Coronary artery (tissue), 2 donors: ENCODE data around the gene ATRN.
"Not testable (repeated sequence)": the region's sequence is repeated elsewhere in the genome, so short reads cannot be mapped to it uniquely, and the experiment has no call there.

Experiments used
- DNase-seq: peaks from one replicate; pipeline ENCODE4 v3.0.0-alpha.2; 2017; ENCODE audit warnings: low spot score
- H3K27ac ChIP-seq, 2 donors: fragments of 200-600 bp; sonication (generic); one replicate each; pipeline ENCODE4 v1.5.1; 2016 to 2019
- H3K4me3 ChIP-seq: fragments of 200-600 bp; sonication (generic); 2 replicates; pipeline ENCODE4 v1.5.1; 2016; ENCODE audit warnings: mild to moderate bottlenecking, moderate library complexity
- CTCF ChIP-seq: fragments of 200-600 bp; sonication (generic); IDR thresholded peaks from one replicate; pipeline ENCODE4 v1.5.1; 2019; ENCODE audit warnings: antibody characterized with exemption

Gene ATRN

GRCh38 chr20:3470627-3471396 is at the start of gene ATRN:
Gene ATRN, plus strand, starts transcription at chr20:3471018. Its CDS starts 90 bp downstream, at chr20:3471108.
- DNase-seq = peak; percentile 89
- H3K27ac ChIP-seq = peak within 1 kb of the TSS; percentile 65 to 89
- H3K4me3 ChIP-seq = peak within 1 kb of the TSS; percentile 98
- no peak for TF ChIP-seq CTCF

GRCh38 chr20:3421985-3422384 is 48.8 kb upstream of the ATRN start:
- Histone ChIP-seq H3K4me3 (no peak overlapping the region), H3K27ac (no peak overlapping the region)
- TF ChIP-seq CTCF = no peak
- no peak for DNase-seq

- no peak overlapping the region for H3K27ac ChIP-seq
- no peak for DNase-seq
- no peak for TF ChIP-seq CTCF
- no peak overlapping the region for H3K4me3 ChIP-seq
These were observed 47.7 kb upstream of the ATRN start for GRCh38 chr20:3423126-3423525.

- not testable (repeated sequence) for H3K4me3 ChIP-seq, DNase-seq, H3K27ac ChIP-seq
These were observed 44.1 kb upstream of the ATRN start for GRCh38 chr20:3426766-3427165.

GRCh38 chr20:3430376-3431069 is 40.3 kb upstream of the ATRN start:
- Histone ChIP-seq H3K27ac (peak overlapping the region; percentile 20 to 71), H3K4me3 (no peak overlapping the region)
- no peak for DNase-seq
- TF ChIP-seq CTCF = no peak

- peak overlapping the region; percentile 20 to 71 for H3K27ac ChIP-seq
- no peak overlapping the region for H3K4me3 ChIP-seq
- no peak for DNase-seq
- no peak for TF ChIP-seq CTCF
These were observed 39.7 kb upstream of the ATRN start for GRCh38 chr20:3431109-3431508.

- no peak for TF ChIP-seq CTCF
- H3K27ac ChIP-seq = no peak overlapping the region
- no peak for DNase-seq
- no peak overlapping the region for H3K4me3 ChIP-seq
These were observed 38.0 kb upstream of the ATRN start for GRCh38 chr20:3432844-3433243.
